ENCODE results near the gene PHF12.
A peak's percentile ranks its signal among the peaks of the same experiment; 100 is the strongest.

Gene PHF12

DNA sequence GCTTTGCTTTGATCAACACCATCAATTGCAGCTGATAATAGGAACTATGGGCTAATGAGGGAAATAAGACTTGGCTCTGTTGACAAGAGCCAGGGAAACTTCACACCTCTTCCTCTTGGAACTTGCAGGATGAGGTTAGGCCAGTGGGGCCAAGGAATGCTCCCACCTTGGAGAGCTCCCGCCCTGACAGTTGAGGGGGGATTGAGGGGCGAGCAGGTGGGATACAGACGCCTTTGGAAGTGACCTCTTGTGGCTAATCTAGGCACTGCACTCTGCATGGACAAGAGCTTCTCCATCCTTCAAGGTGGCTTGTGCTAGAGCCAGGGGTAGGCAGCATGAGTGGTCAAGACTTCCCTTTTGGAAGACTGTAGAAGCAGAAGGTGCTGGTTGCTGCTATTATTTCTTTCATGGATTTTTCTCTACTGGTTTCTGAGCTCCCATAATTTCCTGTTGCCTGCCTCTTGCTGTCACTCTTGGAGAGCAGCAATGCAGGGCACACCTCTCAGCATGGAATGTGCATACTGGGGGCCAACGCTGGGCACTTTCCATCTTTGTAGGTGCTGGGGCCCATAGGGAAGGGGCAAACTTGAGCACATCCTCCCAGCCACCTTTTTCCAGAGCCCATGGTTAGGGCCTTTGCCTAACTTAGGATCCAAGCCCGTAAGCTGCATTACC, 2.3 kb upstream of the PHF12 start:
- peaks cover 3% of the 10 kb centered on the region for H3K4me1 ChIP-seq (ENCODE audit: control insufficient read depth, insufficient read depth, low read depth, low read length)
- H3K14ac ChIP-seq (ENCODE audit: low read length in 2 of 2): no peak overlapping the region
- no peak overlapping the region for H2BK120ac ChIP-seq (ENCODE audit: low read depth, low read length)
- H3K23ac ChIP-seq (ENCODE audit: low read length in 2 of 2): no peak overlapping the region
- H3K27me3 ChIP-seq (ENCODE audit: control insufficient read depth in 1 of 2, insufficient read depth in 1 of 2, low read length in 2 of 2): no peaks in the 10 kb centered on the region
- H3K9me3 ChIP-seq (ENCODE audit: control insufficient read depth, low read length): no peaks in the 10 kb centered on the region
- H3K9ac ChIP-seq (ENCODE audit: low read length): no peak overlapping the region
- H3K4me3 ChIP-seq (ENCODE audit: insufficient read depth in 1 of 2, low read depth in 1 of 2, low read length in 2 of 2): no peak overlapping the region
- no peak overlapping the region for H2AFZ ChIP-seq (ENCODE audit: low read depth, low read length)
- no peaks in the 10 kb centered on the region for H3K36me3 ChIP-seq (ENCODE audit: control insufficient read depth in 1 of 2, insufficient read depth in 2 of 2, low read depth in 1 of 2, low read length in 2 of 2)
- no peak overlapping the region for H3K27ac ChIP-seq (ENCODE audit: low read length, poor library complexity, severe bottlenecking)
- no peak overlapping the region for H3K18ac ChIP-seq (ENCODE audit: low read depth in 1 of 2, low read length in 2 of 2)
- 26% methylated on average over 5 of the region's 5 CpGs for WGBS
- no peak overlapping the region for H2AK5ac ChIP-seq (ENCODE audit: low read length, severe bottlenecking)
- H2BK5ac ChIP-seq (ENCODE audit: low read depth, low read length, poor library complexity, severe bottlenecking): no peak overlapping the region
- H2BK12ac ChIP-seq (ENCODE audit: low read length in 2 of 2): no peak overlapping the region
- no peak overlapping the region for H3K4me2 ChIP-seq (ENCODE audit: low read length, poor library complexity, severe bottlenecking)
- no peak overlapping the region for H4K8ac ChIP-seq (ENCODE audit: low read length)
- H3K4ac ChIP-seq (ENCODE audit: low read depth in 1 of 2, low read length in 2 of 2): no peak overlapping the region
- DNase-seq: peak; percentile 64
- peaks cover 3% of the 10 kb centered on the region for H3K79me1 ChIP-seq (replicated peaks; ENCODE audit: low read length, poor library complexity, severe bottlenecking)
- H4K91ac ChIP-seq (ENCODE audit: low read length): no peak overlapping the region
- no peak overlapping the region for H2BK15ac ChIP-seq (ENCODE audit: low read depth, poor library complexity, severe bottlenecking)

DNA sequence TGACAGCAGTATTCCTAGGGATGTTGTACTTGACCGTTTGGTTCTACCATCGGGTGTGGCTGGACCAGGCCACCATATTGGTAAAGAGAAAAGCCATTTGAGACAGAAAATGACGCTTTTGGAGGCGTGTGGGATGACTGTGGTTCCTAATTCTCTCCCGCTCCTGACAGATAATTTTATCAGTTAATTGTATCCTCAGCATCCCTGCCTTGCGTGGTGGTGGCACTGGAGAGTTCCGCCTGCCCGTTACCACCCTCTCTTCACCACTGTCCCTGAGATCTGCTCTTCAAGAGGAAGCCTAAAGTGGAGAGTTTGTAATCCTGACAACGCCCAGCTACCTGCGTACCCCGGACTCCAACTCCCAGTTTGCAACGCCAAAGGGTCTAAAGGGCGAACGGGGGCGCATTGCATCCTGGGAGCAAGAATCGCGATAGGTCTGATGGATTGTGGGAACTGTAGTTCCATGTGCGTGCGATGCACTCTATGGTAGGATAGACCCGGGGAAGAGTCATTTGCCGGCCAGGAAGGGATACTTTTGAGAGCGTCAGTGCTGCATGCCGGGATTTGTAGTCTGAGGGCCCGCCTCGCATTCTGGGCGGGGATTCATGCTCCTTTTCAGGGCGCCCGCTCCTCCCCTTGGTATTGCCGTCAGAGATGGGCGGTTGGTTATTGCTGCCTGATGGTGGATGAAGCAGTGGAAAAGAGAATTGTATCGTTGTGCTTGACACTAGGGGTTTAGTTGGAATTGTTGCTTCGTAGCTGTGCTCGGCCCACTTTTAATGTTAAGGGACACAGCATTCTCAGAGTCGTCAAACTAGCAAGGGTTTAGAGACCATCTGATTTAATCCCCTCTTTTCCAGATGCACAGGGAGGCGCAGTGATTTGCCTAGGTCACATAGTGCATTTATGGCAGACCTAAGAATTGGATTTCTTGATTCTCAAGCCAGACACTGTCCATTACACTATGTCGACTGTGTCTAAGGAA, 965 bp upstream of the PHF12 start:
- 11% methylated on average over 36 of the region's 36 CpGs for WGBS
- Histone ChIP-seq H2BK12ac (ENCODE audit: low read length in 2 of 2) (peak overlapping the region in 1 of 2 experiments; percentile 12), H2BK15ac (ENCODE audit: low read depth, poor library complexity, severe bottlenecking) (no peak overlapping the region), H4K8ac (ENCODE audit: low read length) (peak overlapping the region; percentile 99), H3K36me3 (ENCODE audit: control insufficient read depth in 1 of 2, insufficient read depth in 2 of 2, low read depth in 1 of 2, low read length in 2 of 2) (no peaks in the 10 kb centered on the region), H2AFZ (ENCODE audit: low read depth, low read length) (peak overlapping the region; percentile 60), H2AK5ac (ENCODE audit: low read length, severe bottlenecking) (peak overlapping the region; percentile 97), H3K9me3 (ENCODE audit: control insufficient read depth, low read length) (no peaks in the 10 kb centered on the region), H3K4me3 (ENCODE audit: insufficient read depth in 1 of 2, low read depth in 1 of 2, low read length in 2 of 2) (peak overlapping the region; percentile 57 to 92), H3K27ac (ENCODE audit: low read length, poor library complexity, severe bottlenecking) (peak overlapping the region; percentile 94), H2BK5ac (ENCODE audit: low read depth, low read length, poor library complexity, severe bottlenecking) (peak overlapping the region; percentile 80), H3K4me1 (ENCODE audit: control insufficient read depth, insufficient read depth, low read depth, low read length) (peaks cover 4% of the 10 kb centered on the region), H3K79me1 (replicated peaks; ENCODE audit: low read length, poor library complexity, severe bottlenecking) (peaks cover 3% of the 10 kb centered on the region), H3K18ac (ENCODE audit: low read depth in 1 of 2, low read length in 2 of 2) (peak overlapping the region; percentile 88 to 98), H3K14ac (ENCODE audit: low read length in 2 of 2) (peak overlapping the region in 1 of 2 experiments; percentile 8), H3K4ac (ENCODE audit: low read depth in 1 of 2, low read length in 2 of 2) (peak overlapping the region; percentile 97 to 98), H3K27me3 (ENCODE audit: control insufficient read depth in 1 of 2, insufficient read depth in 1 of 2, low read length in 2 of 2) (no peaks in the 10 kb centered on the region), H4K91ac (ENCODE audit: low read length) (peak overlapping the region; percentile 99), H3K9ac (ENCODE audit: low read length) (peak overlapping the region; percentile 95), H3K4me2 (ENCODE audit: low read length, poor library complexity, severe bottlenecking) (peak overlapping the region; percentile 78), H3K23ac (ENCODE audit: low read length in 2 of 2) (peak overlapping the region in 1 of 2 experiments; percentile 46), H2BK120ac (ENCODE audit: low read depth, low read length) (peak overlapping the region; percentile 83)
- DNase-seq: peak; percentile 100

DNA sequence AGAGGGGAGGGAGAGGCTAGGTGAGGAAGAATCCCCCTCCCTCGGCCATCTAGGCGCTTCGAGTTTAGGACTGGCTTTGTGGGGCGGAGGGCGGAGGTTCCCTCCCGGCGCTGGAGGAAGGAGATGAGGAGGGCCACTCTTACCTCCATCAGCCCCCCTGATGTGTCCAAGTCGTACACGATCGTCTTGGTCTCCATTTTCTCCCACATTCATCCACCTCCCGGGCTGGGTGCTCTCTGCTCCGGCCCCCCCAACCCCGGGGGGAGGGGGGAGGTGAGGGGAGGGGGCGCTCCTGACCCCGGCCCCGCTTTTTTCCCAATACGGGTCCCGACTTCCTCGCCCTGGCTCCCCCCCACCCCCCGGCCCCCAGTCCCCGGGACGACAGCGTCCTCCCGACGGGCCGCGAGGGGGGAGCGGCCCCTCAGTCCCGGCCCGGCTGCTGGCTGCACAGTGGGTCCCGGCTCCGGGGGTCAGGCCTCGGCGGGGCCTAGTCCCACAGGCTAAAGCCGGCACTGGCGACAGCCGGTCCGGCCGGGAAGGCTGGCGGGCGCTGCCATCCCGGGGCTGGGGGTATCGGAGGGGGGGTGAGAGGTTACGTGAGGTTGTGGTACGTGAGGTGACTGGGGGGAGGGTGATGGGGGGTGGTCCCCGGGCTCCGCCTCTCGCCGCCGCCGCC, 428 bp downstream of the PHF12 start:
- H3K14ac ChIP-seq (ENCODE audit: low read length in 2 of 2): peak overlapping the region; percentile 77 to 82
- peak overlapping the region; percentile 89 for H2BK120ac ChIP-seq (ENCODE audit: low read depth, low read length)
- H2AK5ac ChIP-seq (ENCODE audit: low read length, severe bottlenecking): peak overlapping the region; percentile 67
- peak overlapping the region; percentile 77 for H3K4me2 ChIP-seq (ENCODE audit: low read length, poor library complexity, severe bottlenecking)
- H3K79me1 ChIP-seq (replicated peaks; ENCODE audit: low read length, poor library complexity, severe bottlenecking): peaks cover 3% of the 10 kb centered on the region
- H2BK15ac ChIP-seq (ENCODE audit: low read depth, poor library complexity, severe bottlenecking): peak overlapping the region; percentile 83
- H2AFZ ChIP-seq (ENCODE audit: low read depth, low read length): peak overlapping the region; percentile 46
- peak overlapping the region; percentile 94 to 96 for H3K4me3 ChIP-seq (ENCODE audit: insufficient read depth in 1 of 2, low read depth in 1 of 2, low read length in 2 of 2)
- H3K23ac ChIP-seq (ENCODE audit: low read length in 2 of 2): peak overlapping the region in 1 of 2 experiments; percentile 43
- under 1% methylated on average over 18 of the region's 51 CpGs for WGBS
- H3K9ac ChIP-seq (ENCODE audit: low read length): peak overlapping the region; percentile 96
- peak overlapping the region; percentile 93 for H3K27ac ChIP-seq (ENCODE audit: low read length, poor library complexity, severe bottlenecking)
- H3K4me1 ChIP-seq (ENCODE audit: control insufficient read depth, insufficient read depth, low read depth, low read length): peaks cover 8% of the 10 kb centered on the region
- peak overlapping the region; percentile 59 for H4K8ac ChIP-seq (ENCODE audit: low read length)
- H3K18ac ChIP-seq (ENCODE audit: low read depth in 1 of 2, low read length in 2 of 2): peak overlapping the region; percentile 81 to 99
- no peaks in the 10 kb centered on the region for H3K9me3 ChIP-seq (ENCODE audit: control insufficient read depth, low read length)
- peak overlapping the region in 1 of 2 experiments; percentile 31 for H2BK12ac ChIP-seq (ENCODE audit: low read length in 2 of 2)
- H3K36me3 ChIP-seq (ENCODE audit: control insufficient read depth in 1 of 2, insufficient read depth in 2 of 2, low read depth in 1 of 2, low read length in 2 of 2): no peaks in the 10 kb centered on the region
- peak overlapping the region; percentile 90 for H4K91ac ChIP-seq (ENCODE audit: low read length)
- no peaks in the 10 kb centered on the region for H3K27me3 ChIP-seq (ENCODE audit: control insufficient read depth in 1 of 2, insufficient read depth in 1 of 2, low read length in 2 of 2)
- DNase-seq: no peak
- peak overlapping the region; percentile 70 for H2BK5ac ChIP-seq (ENCODE audit: low read depth, low read length, poor library complexity, severe bottlenecking)
- H3K4ac ChIP-seq (ENCODE audit: low read depth in 1 of 2, low read length in 2 of 2): peak overlapping the region; percentile 79 to 86

Measured in mesenchymal stem cell (in vitro differentiated cells and primary cell).